Mucosa of gallbladder (tissue), 1 donor: ENCODE measurements around the gene BAAT. TPM values are rescaled to one million over a fixed set of nuclear protein-coding genes. Genes with fewer than 3 reads are reported as not detected.

Source experiments
- DNase-seq: peaks from one replicate; pipeline ENCODE4 v3.0.0-alpha.2; 2020; ENCODE audit warnings: low spot score
- total RNA-seq: library from RNA; stranded (reverse); gene quantifications from one replicate; pipeline ENCODE4 v1.2.1, GENCODE V29; 2021
- donor health status: DM: no; HTN: no; CAD: no.

BAAT gene
- total RNA-seq, 1 donor from 2014 or later = 117 TPM

DNA sequence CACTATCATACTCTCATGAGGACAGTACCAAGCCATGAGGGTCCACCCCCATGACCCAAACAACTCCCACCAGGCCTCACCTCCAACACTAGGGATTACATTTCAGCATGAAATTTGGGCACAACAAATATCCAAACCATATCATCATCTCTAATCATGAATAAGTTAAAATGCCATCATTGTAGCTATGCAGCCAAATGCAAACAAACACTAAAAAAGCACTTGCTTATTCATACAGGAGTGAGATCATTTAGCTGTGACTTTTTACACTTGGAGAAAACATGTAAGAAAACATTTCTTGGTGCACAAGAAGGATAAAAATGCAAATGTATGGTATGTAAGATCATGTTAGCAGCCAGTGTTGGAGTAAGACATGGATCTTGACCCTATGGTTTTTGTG, 24.2 kb downstream of the BAAT start:
- no peak for DNase-seq

DNA sequence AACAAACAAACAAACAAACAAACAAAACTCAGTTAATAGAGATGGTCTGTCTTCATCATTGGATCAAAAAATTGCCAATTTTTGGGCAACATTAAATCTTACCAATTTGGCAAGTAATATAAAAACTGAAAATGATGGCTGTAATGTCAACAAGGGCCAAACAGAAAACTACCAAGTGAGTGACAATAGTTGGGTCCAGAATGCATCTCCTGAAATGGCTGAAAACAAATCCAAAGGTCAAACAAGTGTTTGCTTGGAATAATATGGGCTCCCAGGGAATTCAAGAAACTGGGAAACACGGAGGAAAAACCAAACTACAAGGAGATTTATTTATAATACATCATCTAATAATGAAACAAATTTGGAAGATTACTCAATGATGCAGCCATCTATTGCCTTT, 25.1 kb downstream of the BAAT start:
- no peak for DNase-seq

DNA sequence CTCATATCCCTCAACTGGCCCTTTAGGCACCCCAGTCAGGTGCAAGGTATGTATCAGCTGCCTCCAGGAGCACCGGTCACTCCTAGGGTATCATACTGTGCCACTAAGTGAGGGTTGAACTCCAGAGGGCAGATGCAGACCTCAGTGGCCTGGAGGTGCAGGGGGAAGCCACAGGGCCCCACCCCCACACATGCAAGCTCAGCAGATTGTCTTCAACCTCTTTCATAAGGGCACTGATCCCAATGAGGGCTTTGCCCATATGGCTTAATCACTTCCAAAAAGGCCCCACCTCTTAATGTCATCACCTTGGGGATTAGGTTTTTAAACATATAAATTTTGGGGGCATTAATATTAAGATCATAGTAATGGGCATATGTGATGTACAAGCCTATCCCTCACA, 28.2 kb downstream of the BAAT start:
- no peak for DNase-seq

GRCh38 chr9:101354765-101355708, 29.8 kb downstream of the BAAT start:
- peak; percentile 76 for DNase-seq

DNA sequence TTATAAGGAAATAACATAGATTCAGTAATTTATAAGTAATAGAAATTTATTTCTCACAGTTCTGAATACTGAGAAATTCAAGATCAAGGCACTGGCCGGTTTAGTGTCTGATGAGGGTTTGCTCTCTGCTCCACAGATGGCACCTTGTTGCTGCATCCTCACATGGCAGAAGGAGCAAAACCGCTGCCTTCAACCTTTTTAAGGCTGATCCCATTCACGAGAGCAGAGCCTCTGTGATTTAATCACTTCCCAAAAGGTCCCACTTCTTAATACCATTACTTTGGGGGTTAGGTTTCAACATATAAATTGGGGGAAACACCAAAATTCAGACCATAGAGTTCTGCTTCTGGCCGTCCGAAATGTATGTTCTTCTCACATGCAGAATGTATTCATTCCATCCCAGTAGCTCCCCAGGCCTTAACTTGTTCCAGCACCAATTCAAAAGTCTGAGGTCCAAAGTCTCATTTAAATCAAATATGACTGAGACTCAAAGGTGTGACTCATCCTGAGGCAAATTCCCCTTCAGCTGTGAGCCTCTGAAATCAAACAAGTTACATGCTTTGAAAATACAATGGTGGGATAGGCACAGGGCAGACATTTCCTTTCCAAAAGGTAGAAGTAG, 30.6 kb downstream of the BAAT start:
- DNase-seq = peak; percentile 51

- no peak for DNase-seq
Measured at GRCh38 chr9:101353683-101354082, 31.1 kb downstream of the BAAT start.

GRCh38 chr9:101352892-101353463, 31.8 kb downstream of the BAAT start:
- DNase-seq = no peak

DNA sequence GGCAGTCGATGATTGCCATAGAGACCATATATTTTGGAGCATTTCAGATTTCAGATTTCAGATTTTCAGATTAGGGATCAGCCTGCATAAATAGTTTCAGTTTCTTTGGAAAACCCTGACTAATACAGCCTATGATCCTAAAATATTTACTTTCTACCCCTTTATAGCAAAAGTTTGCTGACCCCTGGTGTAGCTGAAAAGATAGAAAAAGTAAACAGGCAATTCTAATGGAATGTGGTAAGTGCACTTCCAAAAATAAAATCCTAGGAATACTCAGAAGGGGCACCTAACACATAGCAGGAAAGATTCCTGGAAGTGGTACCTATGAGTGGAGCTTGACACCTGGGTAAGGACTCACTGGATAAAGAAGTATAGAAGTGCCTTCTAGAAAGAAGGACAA, 34.5 kb downstream of the BAAT start:
- DNase-seq = no peak

DNA sequence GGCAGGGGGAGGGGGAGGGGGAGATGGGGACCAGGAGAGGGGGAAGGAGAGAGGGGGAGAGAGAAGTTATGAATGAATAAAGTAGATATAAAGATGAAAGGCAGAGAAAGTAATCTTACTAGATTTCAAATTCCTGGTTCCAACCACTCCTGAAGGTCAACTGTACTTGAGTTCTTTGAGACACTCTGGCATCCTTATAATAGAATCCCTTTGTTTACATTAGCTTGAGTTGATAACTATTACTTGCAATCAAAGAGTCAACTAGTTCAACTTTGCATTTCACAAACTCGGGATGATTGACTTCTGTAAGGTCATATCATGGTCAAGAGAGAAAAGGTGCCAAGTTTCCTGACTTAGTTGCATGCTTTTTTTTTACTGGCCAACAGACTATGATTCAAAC, 42.2 kb downstream of the BAAT start:
- no peak for DNase-seq

GRCh38 chr9:101341958-101342357, 42.8 kb downstream of the BAAT start:
- no peak for DNase-seq

DNA sequence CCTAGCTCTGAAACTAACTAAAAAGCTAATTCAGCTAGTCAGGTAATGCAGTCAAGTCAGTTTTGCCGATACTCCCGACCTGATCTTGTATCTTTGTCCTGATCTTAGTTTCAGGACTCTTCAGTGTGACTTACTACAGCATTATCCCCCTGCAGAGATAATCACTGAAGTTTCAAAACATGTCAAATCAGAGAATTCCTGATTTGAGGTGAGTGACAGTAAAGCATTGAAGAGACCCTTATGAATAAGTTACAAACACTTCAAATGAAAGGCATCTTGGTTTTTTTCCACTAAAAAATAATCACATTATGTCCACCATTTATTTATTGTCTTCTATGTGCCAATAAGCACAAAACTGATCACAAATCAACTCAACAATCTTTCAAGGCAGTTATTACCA, 47.6 kb downstream of the BAAT start:
- no peak for DNase-seq

- DNase-seq = no peak
Measured at GRCh38 chr9:101336091-101336490, 48.7 kb downstream of the BAAT start.

DNA sequence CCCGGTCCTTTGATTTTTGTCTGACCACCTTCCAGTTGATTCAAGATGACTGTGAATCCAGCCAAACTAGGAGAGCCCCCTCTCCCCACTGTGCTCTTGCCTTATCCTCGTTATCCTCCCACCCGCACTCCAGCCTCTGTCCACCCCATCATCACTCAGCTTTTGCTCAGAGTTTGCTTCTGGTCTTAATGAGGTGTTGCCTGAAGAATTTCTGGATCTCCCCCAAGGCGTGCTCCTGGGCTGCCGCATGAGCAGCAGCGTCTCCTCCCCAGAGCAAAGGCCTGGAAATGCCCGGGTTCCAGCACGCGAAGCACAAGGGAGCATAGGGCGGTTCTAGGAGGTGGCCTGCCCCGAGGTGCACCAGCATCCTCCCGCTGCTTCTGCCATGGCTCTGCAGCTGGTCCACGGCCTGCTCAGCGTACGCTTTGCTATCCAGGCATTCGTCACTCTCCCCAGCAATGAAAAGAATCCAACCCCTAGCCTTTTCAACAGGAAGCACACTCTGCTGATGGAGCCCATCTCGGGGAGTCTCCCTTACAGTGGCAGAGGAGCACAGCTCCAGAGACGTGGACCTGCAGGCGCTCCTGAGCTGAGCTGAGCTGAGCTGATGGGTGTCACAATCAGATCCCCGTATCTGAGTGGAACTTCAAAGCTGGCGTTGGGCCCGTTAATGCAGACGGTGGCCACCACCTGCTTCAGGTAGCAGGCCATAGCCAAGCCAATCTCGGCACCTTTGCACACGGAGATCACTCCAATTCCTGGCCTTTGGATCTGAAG, 50.7 kb downstream of the BAAT start:
- DNase-seq = no peak

DNA sequence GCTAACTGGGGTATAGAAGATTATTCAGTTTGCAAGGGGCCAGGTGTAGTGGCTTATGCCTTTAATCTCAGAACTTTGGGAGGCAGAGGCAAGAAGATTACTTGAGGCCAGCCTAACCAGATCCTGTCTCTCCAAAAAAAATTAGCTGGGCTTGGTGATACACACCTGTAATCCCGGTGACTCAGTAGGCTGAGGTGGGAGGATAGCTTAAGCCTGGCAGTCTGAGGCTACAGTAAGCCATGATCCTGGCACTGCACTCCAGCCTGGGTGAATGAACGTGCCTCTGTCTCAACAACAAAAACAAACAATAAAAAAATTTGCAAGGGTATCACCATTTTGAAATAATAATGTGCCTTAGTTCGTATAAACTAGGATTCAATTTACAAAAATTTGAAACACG, 51.3 kb downstream of the BAAT start:
- no peak for DNase-seq

- no peak for DNase-seq
Measured at GRCh38 chr9:101332362-101332761, 52.4 kb downstream of the BAAT start.

GRCh38 chr9:101327422-101327909, 57.3 kb downstream of the BAAT start:
- peak; percentile 83 for DNase-seq

DNA sequence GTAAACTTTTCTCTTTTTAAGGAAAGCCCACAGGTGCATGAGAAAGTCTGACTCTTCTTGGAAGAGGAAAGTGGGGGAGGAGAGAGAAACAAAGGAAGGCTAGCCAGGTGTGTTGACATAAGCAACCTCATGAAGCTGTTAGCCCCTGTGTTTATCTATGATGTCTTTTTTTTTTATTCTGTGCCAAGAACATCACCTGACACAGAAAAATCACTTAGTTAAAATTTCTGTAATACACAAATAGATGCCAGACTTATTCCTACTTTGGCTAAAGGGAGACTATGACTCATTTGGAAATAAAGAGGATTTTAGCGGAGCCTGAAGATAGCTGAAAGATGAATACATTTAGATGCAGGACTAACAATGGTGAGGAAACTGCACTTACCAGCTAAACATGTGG, 58.3 kb downstream of the BAAT start:
- DNase-seq = peak; percentile 52

- DNase-seq = no peak
Measured at GRCh38 chr9:101326035-101326434, 58.8 kb downstream of the BAAT start.

DNA sequence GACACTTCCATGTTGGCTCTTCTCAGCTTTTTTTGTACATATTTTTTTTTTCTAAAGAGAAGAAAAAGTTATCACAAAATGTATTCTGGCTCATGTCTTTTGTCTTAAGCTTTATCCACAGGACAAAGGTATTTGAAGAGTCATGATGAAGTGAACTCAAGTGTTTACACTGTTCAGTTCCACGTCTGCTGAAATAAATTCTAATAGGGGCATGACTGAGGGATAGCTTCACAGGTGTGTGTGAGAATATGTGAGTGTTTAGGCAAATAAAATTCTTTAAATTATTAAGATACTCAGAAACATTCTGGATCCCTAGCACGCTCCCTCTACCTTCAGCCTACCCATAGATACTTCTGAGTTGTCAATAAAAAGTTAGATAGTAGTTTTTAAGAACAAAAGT, 59.8 kb downstream of the BAAT start:
- DNase-seq = no peak

DNA sequence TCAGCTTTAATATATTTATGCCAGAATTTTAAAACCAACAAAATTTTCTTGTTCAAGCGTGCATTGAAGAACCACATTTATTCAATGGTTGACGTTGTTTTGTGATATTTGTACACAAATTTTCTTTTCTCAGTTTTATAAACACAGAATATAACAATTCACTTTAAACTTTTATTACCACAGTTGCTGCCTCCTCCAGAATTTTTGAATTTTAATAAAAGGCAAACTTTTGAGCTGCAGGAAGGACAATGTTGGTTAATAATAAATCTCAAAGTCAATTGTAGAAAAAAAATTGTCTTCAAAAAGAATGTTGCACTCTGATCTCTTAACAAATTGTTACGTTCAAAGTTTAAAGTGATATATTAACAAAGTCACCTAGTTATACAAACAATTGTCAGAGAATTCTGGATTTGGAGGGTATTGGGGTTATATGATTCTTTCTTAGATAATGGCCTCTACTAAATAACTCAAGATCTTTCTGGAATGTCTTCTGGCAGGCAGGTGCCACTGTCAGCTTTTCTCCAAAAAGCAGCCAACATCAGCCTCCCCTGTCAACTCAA, 60.5 kb downstream of the BAAT start:
- DNase-seq = no peak

GRCh38 chr9:101323129-101323528, 61.7 kb downstream of the BAAT start:
- DNase-seq = no peak

- DNase-seq = no peak
Measured at GRCh38 chr9:101317735-101318134, 67.1 kb downstream of the BAAT start.
